ENCODE measurements around the gene IGFBP7.

IGFBP7 gene

GRCh38 chr4:57034520-57034919, 75.7 kb downstream of the IGFBP7 start:
- DNase-seq = no peak

DNA sequence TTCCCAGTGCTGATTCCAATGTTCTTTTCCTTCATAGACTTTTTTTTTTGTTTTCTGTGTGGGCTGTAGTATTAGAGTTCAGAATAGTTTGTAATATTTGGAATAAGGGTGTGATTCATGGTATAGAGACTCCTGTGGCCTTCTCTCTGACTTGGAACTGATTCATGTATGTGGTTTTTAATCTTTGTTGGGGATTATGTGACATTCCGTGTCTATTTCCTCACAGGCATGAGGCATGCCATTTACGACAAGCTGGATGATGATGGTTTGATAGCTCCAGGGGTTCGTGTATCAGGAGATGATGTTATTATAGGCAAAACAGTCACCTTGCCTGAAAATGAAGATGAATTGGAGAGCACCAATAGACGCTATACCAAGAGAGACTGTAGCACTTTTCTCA, 87.1 kb downstream of the IGFBP7 start:
- no peak for DNase-seq

DNA sequence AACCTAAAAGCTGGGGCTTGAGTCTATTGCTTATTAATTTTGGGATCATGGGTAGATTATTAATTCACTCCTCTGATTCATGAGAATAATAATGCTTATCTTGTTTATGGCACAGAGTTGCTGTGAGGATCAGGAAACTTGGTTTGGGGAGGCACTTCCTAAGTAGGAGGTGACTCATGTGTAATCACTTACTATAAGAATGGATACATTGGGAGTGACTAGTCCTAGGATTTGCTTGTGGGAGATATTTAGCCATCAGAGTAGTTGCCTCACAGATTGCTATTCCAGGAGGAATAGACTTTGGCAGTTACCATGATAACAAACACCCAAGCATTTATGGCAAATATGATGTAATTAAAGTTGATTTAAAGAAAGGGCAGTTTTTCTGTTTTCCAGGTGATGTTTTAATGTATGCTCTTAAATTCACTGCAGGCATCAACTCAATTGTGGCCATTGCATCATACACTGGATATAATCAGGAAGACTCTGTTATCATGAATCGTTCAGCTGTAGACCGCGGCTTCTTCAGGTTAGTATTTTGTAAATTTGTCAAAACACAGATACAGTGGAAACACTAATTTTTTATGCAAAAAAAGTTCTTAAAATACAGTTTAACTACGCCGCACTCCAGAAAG, 89.6 kb downstream of the IGFBP7 start:
- DNase-seq = no peak

DNA sequence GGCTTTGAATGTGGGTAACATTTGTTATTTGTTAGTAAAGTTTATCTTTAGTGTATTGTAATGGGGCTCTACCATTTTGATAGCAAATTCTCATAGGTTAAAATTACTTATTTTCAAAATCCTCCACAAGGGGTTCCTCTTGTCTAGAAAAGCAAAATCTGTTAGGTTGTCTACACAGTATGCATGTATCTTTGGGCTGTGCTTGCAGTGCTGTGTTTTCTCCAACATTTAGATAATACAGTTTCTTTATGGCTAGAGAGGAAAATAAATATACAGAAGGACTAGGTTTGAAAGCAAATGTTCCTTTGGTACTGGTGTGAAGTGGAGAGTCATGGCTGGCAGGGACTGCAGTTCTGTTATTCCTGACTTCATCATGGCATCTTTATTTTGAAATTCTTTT, 91.2 kb downstream of the IGFBP7 start:
- no peak for DNase-seq

- no peak for DNase-seq
These were observed 96.6 kb downstream of the IGFBP7 start for GRCh38 chr4:57013543-57014120.

DNA sequence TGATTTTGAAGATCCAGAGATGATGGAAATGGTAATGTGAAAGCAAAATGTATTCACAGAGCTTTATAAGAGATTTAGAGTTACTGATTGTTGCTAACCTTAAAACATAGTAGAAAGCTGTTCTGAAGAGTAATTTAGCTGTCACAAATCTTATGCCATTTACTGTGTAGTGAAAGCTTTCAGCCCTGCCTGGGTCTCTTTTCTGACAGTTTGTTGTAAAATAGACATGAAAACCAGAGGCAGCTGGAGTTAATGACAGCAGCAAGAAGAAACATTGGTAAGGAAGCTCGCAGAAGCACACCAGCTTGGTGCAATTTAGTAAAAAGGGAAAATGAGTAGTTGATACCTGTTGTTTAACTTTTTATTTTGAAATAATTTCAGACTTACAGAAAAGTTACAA, 110.4 kb downstream of the IGFBP7 start:
- no peak for DNase-seq

DNA sequence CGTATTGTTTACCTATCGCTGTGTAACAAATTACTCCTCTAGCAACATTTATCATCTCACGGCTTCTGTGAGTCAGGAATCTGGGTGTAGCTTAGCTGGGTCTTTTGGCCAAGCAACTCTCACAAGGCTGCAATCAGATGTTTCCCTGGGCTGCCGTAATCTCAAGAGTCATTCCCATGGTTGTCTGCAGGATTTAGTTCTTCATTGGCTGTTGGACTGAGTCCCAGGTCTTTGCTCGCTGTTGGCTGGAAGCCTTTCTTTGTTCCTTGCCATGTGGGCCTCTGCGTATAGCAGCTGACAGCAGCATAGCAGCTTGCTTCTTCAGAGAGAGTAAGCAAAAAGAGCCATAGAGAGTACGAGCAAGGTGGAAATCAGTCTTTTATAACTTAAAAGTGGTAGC, 114.7 kb downstream of the IGFBP7 start:
- no peak for DNase-seq

DNA sequence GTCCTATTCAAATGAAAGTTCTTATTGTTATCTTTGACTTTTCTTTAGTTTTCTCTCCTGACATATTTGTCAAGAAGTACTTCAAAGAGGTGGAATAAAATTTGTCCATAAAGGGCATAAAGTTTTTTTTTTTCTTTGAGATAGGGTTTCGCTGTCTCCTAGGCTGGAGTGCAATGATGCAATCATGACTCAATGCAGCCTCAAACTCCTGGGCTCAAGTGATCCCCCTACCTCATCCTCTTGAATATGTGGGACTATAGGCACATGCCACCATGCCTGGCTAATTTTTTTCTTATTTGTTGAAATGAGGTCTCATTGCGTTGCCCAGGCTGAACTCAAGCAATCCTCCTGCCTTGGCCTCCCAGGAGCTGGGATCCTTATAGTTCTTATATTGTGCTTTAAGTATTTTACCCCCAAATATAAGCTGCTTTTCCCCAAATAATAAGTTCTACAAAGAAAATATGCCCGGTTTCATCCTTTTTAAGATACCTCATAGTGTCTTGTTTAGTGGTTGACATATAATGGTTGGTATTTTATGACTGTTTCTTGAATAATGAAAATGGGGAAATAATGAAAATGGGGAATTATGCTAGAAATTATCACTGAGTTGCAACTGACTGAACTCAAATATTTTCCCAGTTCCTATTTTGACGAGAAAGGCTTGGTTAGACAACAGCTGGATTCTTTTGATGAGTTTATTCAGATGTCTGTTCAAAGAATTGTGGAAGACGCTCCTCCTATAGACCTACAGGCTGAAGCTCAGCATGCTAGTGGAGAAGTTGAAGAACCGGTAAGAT, 119.9 kb downstream of the IGFBP7 start:
- no peak for DNase-seq

GRCh38 chr4:56986952-56987351, 123.2 kb downstream of the IGFBP7 start:
- no peak for DNase-seq

DNA sequence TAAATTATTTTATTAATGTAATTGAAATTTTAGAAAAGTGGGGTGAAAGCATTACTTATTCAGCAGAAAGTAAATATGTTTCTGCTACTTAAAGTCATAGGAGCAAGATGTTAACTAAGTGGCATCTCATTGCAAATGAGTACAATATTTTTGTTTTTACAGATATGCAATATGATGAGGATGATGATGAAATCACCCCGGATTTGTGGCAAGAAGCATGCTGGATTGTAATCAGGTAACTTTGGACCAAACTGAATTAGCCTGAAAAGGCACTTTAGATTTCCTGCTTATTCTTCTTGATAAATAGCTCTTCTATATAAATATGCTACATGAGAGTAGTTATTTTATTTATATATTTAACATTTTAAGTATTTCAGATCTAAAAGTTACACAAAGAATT, 124.0 kb downstream of the IGFBP7 start:
- DNase-seq = no peak

- no peak for DNase-seq
These were observed 128.4 kb downstream of the IGFBP7 start for GRCh38 chr4:56981795-56982201.

Data from activated CD4-positive, alpha-beta T cell treated with anti-CD3 and anti-CD28 coated beads for 1 hour (primary cell).